OCI-LY7 (cell line): ENCODE results near the gene TOMM5. TPM values are rescaled to one million over a fixed set of nuclear protein-coding genes. Genes with fewer than 3 reads are reported as not detected.
A peak's percentile ranks its signal among the peaks of the same experiment; 100 is the strongest.

ENCODE experiments used
- BruUV-seq: library from RNA; stranded (reverse); fragments of 400-500 nt; replicated peaks from 2 replicates; lab custom pipeline; 2021; lab: Mats Ljungman, UMichigan
- CTCF ChIA-PET: fragments of 300-600 bp; sonication (Branson Sonifier 250); formaldehyde crosslinking; loops from one replicate; lab custom pipeline; 2022; ENCODE audit warnings: antibody characterized with exemption; ENCODE audit not compliant: unreplicated experiment; lab: Charles Lee
- POLR2A ChIA-PET: fragments of 300-600 bp; sonication (Branson Sonifier 250); formaldehyde crosslinking; loops from one replicate; lab custom pipeline; 2022; ENCODE audit warnings: antibody characterized with exemption; lab: Charles Lee
- DNase-seq: peaks from one replicate; pipeline ENCODE4 v3.0.0-alpha.2; 2015; ENCODE audit warnings: low spot score
- H2AFZ ChIP-seq: fragments of 200-600 bp; sonication (generic), shearing (Covaris generic); 2 replicates; pipeline ENCODE4 v1.6.1; 2014; ENCODE audit warnings: mild to moderate bottlenecking, antibody characterized with exemption, low read length, moderate library complexity
- H3K27ac ChIP-seq: fragments of 200-600 bp; sonication (generic); 2 replicates; pipeline ENCODE4 v1.5.1; 2014; ENCODE audit warnings: mixed run types, low read depth, mild to moderate bottlenecking, moderate library complexity, low read length, inconsistent platforms; ENCODE audit not compliant: poor library complexity, severe bottlenecking
- H3K36me3 ChIP-seq: fragments of 200-600 bp; sonication (generic); 2 replicates; pipeline ENCODE4 v1.6.1; 2014; ENCODE audit warnings: mild to moderate bottlenecking, antibody characterized with exemption, low read length, moderate library complexity, mixed read lengths; ENCODE audit not compliant: insufficient read depth
- H3K4me1 ChIP-seq: fragments of 200-600 bp; sonication (generic); 2 replicates; pipeline ENCODE4 v1.5.1; 2014; ENCODE audit warnings: mild to moderate bottlenecking, low read length; ENCODE audit not compliant: insufficient read depth, poor library complexity, severe bottlenecking
- H3K4me2 ChIP-seq: fragments of 200-600 bp; sonication (generic); 2 replicates; pipeline ENCODE4 v1.6.1; 2014; ENCODE audit warnings: mild to moderate bottlenecking, low read length
- H3K4me3 ChIP-seq: fragments of 200-600 bp; sonication (generic); 2 replicates; pipeline ENCODE4 v1.5.1; 2014; ENCODE audit warnings: mild to moderate bottlenecking, low read depth, low read length; ENCODE audit not compliant: poor library complexity, severe bottlenecking
- H3K79me2 ChIP-seq: fragments of 200-600 bp; sonication (generic); 2 replicates; pipeline ENCODE4 v1.6.1; 2016; ENCODE audit warnings: low read depth, mild to moderate bottlenecking, low read length, moderate library complexity, mixed read lengths; ENCODE audit not compliant: insufficient read depth
- H3K9me2 ChIP-seq: fragments of 200-600 bp; sonication (generic); 2 replicates; pipeline ENCODE4 v1.6.1; 2016; ENCODE audit warnings: mild to moderate bottlenecking, low read length, mixed read lengths; ENCODE audit not compliant: insufficient read depth
- H3K9me3 ChIP-seq: fragments of 200-600 bp; sonication (generic); 2 replicates; pipeline ENCODE4 v1.6.1; 2014; ENCODE audit warnings: mild to moderate bottlenecking, mixed run types, low read length, mixed read lengths
- H4K20me1 ChIP-seq: fragments of 200-600 bp; sonication (generic); 2 replicates; pipeline ENCODE4 v1.6.1; 2014; ENCODE audit warnings: mild to moderate bottlenecking, antibody characterized with exemption, low read length, moderate library complexity, mixed read lengths; ENCODE audit not compliant: insufficient read depth
- EZH2phosphoT487 ChIP-seq: fragments of 200-600 bp; sonication (generic); IDR thresholded peaks from 2 replicates; pipeline ENCODE4 v1.6.1; 2018; ENCODE audit warnings: low read depth, borderline replicate concordance, mild to moderate bottlenecking, mixed run types, antibody characterized with exemption, low read length, moderate library complexity, mixed read lengths
- intact Hi-C: fragments of 100-400 bp; cut with micrococcal nuclease; formaldehyde crosslinking; loops from one replicate; pipeline ENCODE4 v1.10.0; 2022; ENCODE audit not compliant: unreplicated experiment
- total RNA-seq, 2 experiments: library from RNA; depleted of rRNA in 1 of 2; stranded (reverse); fragments of >200 nt in 1 of 2; shearing (Covaris generic) in 1 of 2; gene quantifications; 2 replicates each; pipeline ENCODE4 v1.2.3, GENCODE V29; 2014 to 2022
- TF ChIP-seq, protein P1 (sequence below): fragments of 200-600 bp; sonication (generic); conservative IDR thresholded peaks from 2 replicates; pipeline ENCODE4 v1.5.1; 2014; ENCODE audit warnings: mild to moderate bottlenecking, antibody characterized with exemption, low read length, moderate library complexity, mixed read lengths

TOMM5 gene
- total RNA-seq, 2 experiments from 2014 or later: 132 to 215 TPM

- peaks cover 19% of the 10 kb centered on the region; the same call in 1 of the 2 replicates for H3K79me2 ChIP-seq
- peak; percentile 73 for DNase-seq
- POLR2A ChIA-PET: interaction anchor here (0.6 to 4.8 kb wide), 6 partner anchors 10 to 165 kb away, joined by 3 to 37 read pairs (median 6); partner anchors contain the start of genes POLR1E and TOMM5
- H3K4me1 ChIP-seq: peaks cover 38% of the 10 kb centered on the region
- intact Hi-C loops: loop anchor here (5.0 kb wide), 1 partner anchor 44 kb away; no protein-coding TSS in a partner anchor
- no peaks in the 10 kb centered on the region for H3K9me3 ChIP-seq
- H4K20me1 ChIP-seq: no peaks in the 10 kb centered on the region; the same call in 1 of the 2 replicates
- CTCF ChIA-PET: interaction anchor here (1.3 kb wide), 1 partner anchor 13 kb away, joined by 5 read pairs; no protein-coding TSS in a partner anchor
- no TSS peak for BruUV-seq
- TF ChIP-seq EZH2phosphoT487: no peak
- TF ChIP-seq, protein P1, sequence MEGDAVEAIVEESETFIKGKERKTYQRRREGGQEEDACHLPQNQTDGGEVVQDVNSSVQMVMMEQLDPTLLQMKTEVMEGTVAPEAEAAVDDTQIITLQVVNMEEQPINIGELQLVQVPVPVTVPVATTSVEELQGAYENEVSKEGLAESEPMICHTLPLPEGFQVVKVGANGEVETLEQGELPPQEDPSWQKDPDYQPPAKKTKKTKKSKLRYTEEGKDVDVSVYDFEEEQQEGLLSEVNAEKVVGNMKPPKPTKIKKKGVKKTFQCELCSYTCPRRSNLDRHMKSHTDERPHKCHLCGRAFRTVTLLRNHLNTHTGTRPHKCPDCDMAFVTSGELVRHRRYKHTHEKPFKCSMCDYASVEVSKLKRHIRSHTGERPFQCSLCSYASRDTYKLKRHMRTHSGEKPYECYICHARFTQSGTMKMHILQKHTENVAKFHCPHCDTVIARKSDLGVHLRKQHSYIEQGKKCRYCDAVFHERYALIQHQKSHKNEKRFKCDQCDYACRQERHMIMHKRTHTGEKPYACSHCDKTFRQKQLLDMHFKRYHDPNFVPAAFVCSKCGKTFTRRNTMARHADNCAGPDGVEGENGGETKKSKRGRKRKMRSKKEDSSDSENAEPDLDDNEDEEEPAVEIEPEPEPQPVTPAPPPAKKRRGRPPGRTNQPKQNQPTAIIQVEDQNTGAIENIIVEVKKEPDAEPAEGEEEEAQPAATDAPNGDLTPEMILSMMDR: no peak
- H3K4me2 ChIP-seq: peak within 1 kb of the TSS; percentile 90
- H3K9me2 ChIP-seq: no peaks in the 10 kb centered on the region
- peak within 1 kb of the TSS; percentile 62 for H3K27ac ChIP-seq
- H2AFZ ChIP-seq: peak within 1 kb of the TSS; percentile 54
- peaks cover 47% of the 10 kb centered on the region for H3K36me3 ChIP-seq
- H3K4me3 ChIP-seq: peak within 1 kb of the TSS; percentile 78
These were observed 16.3 kb downstream of the TOMM5 start, which contains the start of gene FBXO10 for GRCh38 chr9:37575921-37576721. TSS of gene FBXO10 (minus strand) at chr9:37576380. CDS start at chr9:37541768, 34,612 bp downstream.

GRCh38 chr9:37575511-37575914 lies 16.9 kb downstream of the TOMM5 start:
- no peaks in the 10 kb centered on the region for H3K9me2 ChIP-seq
- peaks cover 41% of the 10 kb centered on the region for H3K36me3 ChIP-seq
- H3K27ac ChIP-seq: peak overlapping the region; percentile 62
- DNase-seq: peak; percentile 57
- peaks cover 18% of the 10 kb centered on the region; the same call in 1 of the 2 replicates for H3K79me2 ChIP-seq
- H3K4me3 ChIP-seq: peak overlapping the region; percentile 78
- no TSS peak for BruUV-seq
- no peaks in the 10 kb centered on the region for H3K9me3 ChIP-seq
- no peak for TF ChIP-seq EZH2phosphoT487
- TF ChIP-seq, protein P1: no peak
- H4K20me1 ChIP-seq: no peaks in the 10 kb centered on the region; the same call in 1 of the 2 replicates
- H3K4me2 ChIP-seq: peak overlapping the region; percentile 90
- H2AFZ ChIP-seq: peak overlapping the region; percentile 54; the same call in 1 of the 2 replicates
- POLR2A ChIA-PET: interaction anchor here (0.7 to 4.8 kb wide), 7 partner anchors 9 to 164 kb away, joined by 3 to 37 read pairs (median 4); partner anchors contain the start of genes GRHPR, POLR1E and TOMM5
- CTCF ChIA-PET: interaction anchor here (0.8 to 1.0 kb wide), 2 partner anchors 28 to 167 kb away, joined by 3 to 4 read pairs; no protein-coding TSS in a partner anchor
- intact Hi-C loops: loop anchor here (5.0 kb wide), 1 partner anchor 43 kb away; no protein-coding TSS in a partner anchor
- peaks cover 38% of the 10 kb centered on the region for H3K4me1 ChIP-seq
